Effector CD4-positive, alpha-beta T cell (primary cell): ENCODE results near the gene PABPC1L.
"Not testable (repeated sequence)": the region's sequence is repeated elsewhere in the genome, so short reads cannot be mapped to it uniquely, and the experiment has no call there.

Experiments used
- DNase-seq: peaks from one replicate; pipeline ENCODE4 v3.0.0-alpha.2; 2020
- total RNA-seq: gene quantifications from one replicate; lab custom pipeline; 2026; lab: John Stamatoyannopoulos, UW

PABPC1L gene
- 28.5 reads per million, percentile 55 among the genes with 10 or more reads in this experiment for total RNA-seq

- DNase-seq = peak; percentile 75
Measured at GRCh38 chr20:44909872-44910689, at the start of gene PABPC1L. Gene PABPC1L, plus strand, starts transcription at chr20:44910060. Its CDS starts 84 bp downstream, at chr20:44910144.

GRCh38 chr20:44861531-44862006 lies 48.3 kb upstream of the PABPC1L start:
- DNase-seq = no peak

- no peak for DNase-seq
Measured at GRCh38 chr20:44862286-44862685, 47.6 kb upstream of the PABPC1L start.

- DNase-seq = not testable (repeated sequence)
Measured at GRCh38 chr20:44863365-44864084, 46.3 kb upstream of the PABPC1L start.

DNA sequence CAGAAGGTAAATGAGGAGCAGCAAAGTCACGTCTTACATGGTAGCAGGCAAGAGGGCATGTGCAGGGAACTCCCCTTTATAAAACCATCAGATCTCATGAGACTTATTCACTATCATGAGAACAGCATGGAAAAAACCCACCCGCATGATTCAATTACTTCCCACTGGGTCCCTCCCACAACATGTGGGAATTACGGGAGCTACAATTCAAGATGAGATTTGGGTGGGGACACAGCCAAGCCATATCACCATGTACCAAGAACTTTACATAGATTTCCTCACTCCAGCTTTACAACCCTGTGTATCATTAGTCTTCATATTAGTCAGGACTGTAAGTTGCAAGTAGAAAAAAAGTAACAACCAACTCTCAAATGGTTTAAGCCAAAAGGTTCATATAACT lies 45.4 kb upstream of the PABPC1L start:
- DNase-seq = not testable (repeated sequence)

DNA sequence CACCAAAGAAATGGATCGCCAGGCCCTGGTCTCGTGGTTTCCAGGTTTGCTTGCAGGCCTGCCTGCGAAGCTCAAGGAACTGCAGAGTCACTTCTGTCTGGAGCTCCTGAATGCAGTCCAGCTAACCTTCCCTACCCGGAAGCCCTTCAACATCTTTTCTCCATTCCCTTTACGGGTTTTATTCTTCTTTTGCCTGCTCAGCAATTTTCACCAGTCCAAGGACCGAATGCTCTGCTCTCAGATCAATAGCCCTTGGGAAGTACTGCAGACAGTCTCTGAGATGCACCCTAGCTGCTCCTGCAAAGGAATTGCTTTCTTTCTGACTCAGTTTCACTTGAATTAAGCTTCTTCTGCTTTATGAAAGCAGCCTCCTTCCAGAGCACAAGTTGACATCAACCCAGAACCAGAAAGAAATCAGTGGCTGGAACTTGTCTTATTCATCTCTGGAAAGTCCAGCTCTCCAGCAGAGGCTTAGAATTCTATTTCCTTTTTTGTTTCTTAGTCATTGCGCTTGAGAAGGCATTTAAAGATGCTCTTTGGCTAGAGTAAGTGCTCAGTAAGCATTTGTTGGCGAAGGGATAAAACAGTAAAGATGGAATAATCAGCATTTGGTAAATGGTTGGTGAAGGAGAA lies 43.0 kb upstream of the PABPC1L start:
- DNase-seq = no peak

DNA sequence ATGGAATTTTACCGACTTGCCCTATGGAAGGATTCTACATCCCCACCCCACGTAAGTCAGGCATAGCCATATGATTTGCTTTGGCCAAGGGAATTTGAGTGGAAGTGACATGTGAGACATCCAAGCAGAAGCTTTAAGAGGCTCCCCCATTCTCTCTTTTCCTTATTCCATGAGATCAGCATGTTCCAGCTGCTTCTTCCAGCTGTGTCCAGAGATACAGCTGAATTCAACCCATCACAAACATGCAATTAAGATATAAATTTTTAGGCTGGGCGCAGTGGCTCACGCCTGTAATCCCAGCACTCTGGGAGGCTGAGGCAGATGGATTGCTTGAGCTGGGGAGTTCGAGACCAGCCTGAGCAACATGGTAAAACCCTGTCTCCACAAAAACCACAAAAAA lies 40.4 kb upstream of the PABPC1L start:
- no peak for DNase-seq

DNA sequence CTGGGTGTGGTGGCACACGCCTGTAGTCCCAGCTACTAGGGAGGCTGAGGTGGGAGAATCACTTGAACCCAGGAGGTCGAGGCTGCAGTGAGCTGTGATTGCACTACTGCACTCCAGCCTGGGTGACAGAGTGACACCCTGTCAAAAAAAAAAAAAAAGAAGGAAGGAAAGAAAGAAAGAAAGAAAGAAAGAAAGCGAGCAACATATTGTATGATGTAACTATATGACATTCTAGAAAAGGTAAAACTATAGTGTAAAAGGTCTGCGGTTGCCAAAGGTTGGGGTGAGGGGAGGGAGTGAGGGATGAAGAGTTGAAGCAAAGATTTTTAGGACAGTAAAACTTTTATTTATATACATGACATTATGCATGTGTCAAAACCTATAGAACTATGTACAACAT lies 27.5 kb upstream of the PABPC1L start:
- DNase-seq = not testable (repeated sequence)

DNA sequence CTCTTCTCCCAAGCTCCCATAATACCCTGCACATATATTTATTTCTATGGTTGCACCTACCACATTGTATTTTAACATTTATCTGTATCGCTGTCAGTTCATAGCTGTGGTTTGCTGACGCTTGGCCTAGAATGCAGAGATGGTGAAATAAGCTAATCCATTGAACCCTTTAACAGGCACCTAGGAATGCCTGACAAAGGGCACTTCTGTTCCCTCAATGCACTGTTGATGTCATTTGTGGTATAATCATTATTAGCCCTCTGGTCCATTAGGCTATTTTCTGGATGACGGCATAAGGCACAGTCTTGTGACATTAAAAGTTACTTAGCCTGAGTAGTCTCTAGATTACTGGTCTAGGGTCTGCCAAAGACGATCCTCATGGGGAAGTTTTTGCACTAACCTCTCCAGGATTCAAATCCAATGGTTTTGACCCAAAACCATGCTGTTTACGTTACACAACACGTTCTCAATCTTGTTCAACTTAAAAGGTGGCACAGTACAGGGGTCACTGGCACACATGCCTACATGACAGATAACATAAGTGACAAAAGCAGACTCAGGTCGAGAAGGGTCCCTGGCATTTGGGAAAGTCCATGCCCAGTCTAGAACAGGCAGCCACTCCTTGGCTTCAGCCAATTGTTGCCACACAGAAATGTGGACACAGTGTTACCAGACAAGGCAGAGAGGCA lies 26.5 kb upstream of the PABPC1L start:
- DNase-seq = no peak

GRCh38 chr20:44884907-44885391 lies 24.9 kb upstream of the PABPC1L start:
- no peak for DNase-seq

GRCh38 chr20:44885392-44886265 lies 24.2 kb upstream of the PABPC1L start, which contains the start of gene YWHAB:
Gene YWHAB, plus strand, starts transcription at chr20:44885705. Its CDS starts 15,829 bp downstream, at chr20:44901534.
- peak; percentile 96 for DNase-seq

- no peak for DNase-seq
Measured at GRCh38 chr20:44886266-44886651, 23.6 kb upstream of the PABPC1L start.

GRCh38 chr20:44886828-44887227 lies 23.0 kb upstream of the PABPC1L start:
- no peak for DNase-seq

- DNase-seq = no peak
Measured at GRCh38 chr20:44887466-44887865, 22.4 kb upstream of the PABPC1L start.

- DNase-seq = no peak
Measured at GRCh38 chr20:44888226-44889103, 21.4 kb upstream of the PABPC1L start.

GRCh38 chr20:44891826-44892225 lies 18.0 kb upstream of the PABPC1L start:
- no peak for DNase-seq

GRCh38 chr20:44894959-44895358 lies 14.9 kb upstream of the PABPC1L start:
- no peak for DNase-seq

DNA sequence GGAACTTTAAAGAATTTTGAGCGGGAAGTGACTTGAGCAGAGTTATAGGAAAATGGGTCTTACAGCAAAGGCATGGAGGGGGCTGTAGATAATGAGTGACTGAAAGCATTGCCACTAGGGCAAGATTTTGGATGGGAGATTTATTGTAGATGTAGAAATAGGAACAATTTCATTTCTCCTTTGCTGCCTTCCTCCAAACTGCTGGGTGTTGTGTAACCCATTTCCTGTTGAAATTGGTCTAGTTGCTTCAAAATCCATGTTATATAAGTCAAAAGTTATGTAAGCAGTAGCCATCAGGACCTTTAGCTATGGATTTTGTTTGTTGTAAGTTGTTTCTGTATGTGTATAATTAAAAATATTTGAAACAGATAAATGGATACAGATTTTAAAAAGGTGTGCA lies 13.3 kb upstream of the PABPC1L start:
- DNase-seq = no peak

DNA sequence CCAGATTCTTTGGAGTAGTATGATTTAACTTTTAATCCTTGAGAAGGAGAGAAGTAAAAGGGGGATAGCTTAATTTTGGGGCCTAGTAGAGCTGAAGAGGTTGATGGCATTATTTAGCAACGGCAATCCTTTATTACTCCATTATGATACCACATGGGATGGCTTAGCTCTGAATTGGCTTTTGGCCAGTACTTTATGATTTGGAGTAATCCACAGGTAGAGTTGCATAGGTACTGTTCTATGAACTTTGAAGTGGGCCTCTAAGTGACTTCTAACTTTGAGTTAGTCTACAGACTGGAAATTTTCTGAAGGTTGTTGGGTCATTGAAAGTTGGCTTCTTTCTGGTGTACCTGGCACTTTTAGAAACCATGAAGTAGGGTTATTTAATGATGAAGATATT lies 12.7 kb upstream of the PABPC1L start:
- no peak for DNase-seq

DNA sequence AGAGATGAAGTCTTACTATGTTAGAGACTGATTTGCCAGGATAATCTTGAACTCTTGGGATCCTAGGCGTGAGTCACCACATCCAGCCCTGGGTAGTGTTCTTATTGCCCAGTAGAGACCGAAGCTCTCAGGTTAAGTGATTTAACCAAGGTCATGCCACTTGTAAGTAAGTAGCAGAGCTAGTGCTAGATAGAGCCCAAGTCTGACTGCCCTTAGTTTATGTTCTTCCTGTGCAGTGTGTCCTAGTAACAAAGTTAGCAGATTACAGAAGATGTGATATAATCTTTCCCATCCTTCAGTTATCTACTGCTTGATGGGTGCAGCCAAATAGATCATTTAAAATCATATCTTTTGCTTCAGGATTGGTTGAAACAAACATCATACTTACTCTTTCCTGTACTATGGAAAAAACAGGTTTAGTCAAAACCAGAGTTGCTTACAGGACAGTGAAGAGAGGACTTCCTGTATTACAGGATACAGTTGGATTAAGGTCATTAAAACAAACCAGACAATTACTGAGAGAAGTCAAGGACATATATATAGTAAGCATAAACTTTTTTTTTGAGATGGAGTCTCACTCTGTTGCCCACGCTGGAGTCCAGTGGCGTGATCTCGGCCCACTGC lies 9.5 kb upstream of the PABPC1L start:
- DNase-seq = no peak
